HL-60 (cell line): ENCODE results near the gene IGSF9B.

ENCODE experiments used
- DNase-seq, 2 experiments: peaks; one replicate each; pipeline ENCODE4 v3.0.0-alpha.2; 2010 to 2020; ENCODE audit warnings: low read depth in 1 of 2, low spot score in 1 of 2
- H3K27ac ChIP-seq: fragments of 250-450 bp; sonication (Bioruptor Pico); replicated peaks from 2 replicates; pipeline ENCODE4 v1.5.1; 2020; ENCODE audit warnings: mild to moderate bottlenecking, moderate library complexity
- H3K27me3 ChIP-seq: fragments of 250-450 bp; sonication (Bioruptor Pico); 2 replicates; pipeline ENCODE4 v1.5.1; 2021; ENCODE audit warnings: mild to moderate bottlenecking, moderate library complexity; ENCODE audit not compliant: insufficient read depth, poor library complexity, severe bottlenecking
- H3K4me3 ChIP-seq: replicated peaks from 2 replicates; pipeline ENCODE4 v1.5.1; 2011; ENCODE audit warnings: mild to moderate bottlenecking, control low read depth, low read length; ENCODE audit not compliant: insufficient read depth
- CTCF ChIP-seq: IDR thresholded peaks from one replicate; pipeline ENCODE4 v1.5.1; 2011; ENCODE audit warnings: low read length, control low read depth, inconsistent platforms; ENCODE audit not compliant: insufficient read depth
- GABPA ChIP-seq: IDR thresholded peaks from 2 replicates; pipeline ENCODE4 v1.6.1; 2012; ENCODE audit warnings: low read depth
- POLR2AphosphoS5 ChIP-seq: IDR thresholded peaks from 2 replicates; pipeline ENCODE4 v1.6.1; 2012; ENCODE audit warnings: low read depth
- SPI1 ChIP-seq: IDR thresholded peaks from 2 replicates; pipeline ENCODE4 v1.6.1; 2012; ENCODE audit warnings: low read depth, mild to moderate bottlenecking, borderline replicate concordance
- TF ChIP-seq, protein P1 (sequence below): IDR thresholded peaks from 2 replicates; pipeline ENCODE4 v1.6.1; 2012; ENCODE audit warnings: low read depth; ENCODE audit not compliant: insufficient replicate concordance

Gene IGSF9B

GRCh38 chr11:133893381-133893780 is 63.4 kb downstream of the IGSF9B start:
- TF ChIP-seq CTCF, result no peak
- TF ChIP-seq SPI1, result no peak
- TF ChIP-seq, protein P1, sequence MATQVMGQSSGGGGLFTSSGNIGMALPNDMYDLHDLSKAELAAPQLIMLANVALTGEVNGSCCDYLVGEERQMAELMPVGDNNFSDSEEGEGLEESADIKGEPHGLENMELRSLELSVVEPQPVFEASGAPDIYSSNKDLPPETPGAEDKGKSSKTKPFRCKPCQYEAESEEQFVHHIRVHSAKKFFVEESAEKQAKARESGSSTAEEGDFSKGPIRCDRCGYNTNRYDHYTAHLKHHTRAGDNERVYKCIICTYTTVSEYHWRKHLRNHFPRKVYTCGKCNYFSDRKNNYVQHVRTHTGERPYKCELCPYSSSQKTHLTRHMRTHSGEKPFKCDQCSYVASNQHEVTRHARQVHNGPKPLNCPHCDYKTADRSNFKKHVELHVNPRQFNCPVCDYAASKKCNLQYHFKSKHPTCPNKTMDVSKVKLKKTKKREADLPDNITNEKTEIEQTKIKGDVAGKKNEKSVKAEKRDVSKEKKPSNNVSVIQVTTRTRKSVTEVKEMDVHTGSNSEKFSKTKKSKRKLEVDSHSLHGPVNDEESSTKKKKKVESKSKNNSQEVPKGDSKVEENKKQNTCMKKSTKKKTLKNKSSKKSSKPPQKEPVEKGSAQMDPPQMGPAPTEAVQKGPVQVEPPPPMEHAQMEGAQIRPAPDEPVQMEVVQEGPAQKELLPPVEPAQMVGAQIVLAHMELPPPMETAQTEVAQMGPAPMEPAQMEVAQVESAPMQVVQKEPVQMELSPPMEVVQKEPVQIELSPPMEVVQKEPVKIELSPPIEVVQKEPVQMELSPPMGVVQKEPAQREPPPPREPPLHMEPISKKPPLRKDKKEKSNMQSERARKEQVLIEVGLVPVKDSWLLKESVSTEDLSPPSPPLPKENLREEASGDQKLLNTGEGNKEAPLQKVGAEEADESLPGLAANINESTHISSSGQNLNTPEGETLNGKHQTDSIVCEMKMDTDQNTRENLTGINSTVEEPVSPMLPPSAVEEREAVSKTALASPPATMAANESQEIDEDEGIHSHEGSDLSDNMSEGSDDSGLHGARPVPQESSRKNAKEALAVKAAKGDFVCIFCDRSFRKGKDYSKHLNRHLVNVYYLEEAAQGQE, result no peak
- no peak overlapping the region for H3K27ac ChIP-seq

DNA sequence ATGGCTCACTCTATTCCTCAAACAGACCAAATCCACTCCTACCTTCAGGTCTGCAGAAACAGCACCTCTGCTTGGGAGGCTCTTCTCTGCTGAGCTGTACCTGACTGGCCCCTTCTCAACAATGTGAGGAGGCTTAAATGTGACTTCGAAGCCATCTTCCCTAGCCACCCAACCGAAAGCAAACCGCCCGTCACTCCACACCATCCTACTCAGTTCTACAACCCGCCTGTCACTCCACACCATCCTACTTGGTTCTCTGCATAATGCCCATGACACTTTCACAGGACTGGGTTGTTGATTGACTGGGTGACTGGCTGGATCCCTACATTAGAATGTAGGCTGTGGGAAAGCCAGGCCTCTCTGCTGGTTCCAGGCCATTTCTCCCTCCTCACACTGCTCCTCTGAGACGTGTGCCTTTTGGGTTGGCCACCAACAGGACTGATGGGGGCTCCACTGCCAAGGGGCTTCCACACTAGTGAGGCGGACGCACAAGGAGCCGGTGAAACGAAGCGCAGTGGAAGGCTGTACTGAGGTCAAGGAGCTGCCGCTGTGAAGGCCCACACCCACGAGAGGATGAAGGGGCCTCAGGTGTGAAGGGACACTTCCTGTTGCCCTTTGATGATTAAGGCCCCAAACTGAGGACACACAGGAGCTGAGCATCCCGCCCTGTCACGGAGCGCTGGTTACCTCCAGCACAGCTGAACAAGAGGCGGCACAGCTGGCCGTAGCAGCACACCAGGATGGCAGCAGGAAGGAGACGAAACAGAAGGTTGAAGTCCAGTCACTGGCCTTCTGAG is 64.0 kb downstream of the IGSF9B start:
- Histone ChIP-seq H3K4me3 (no peak overlapping the region), H3K27ac (no peak overlapping the region), H3K27me3 (no peaks in the 10 kb centered on the region)
- DNase-seq, result no peak
- TF ChIP-seq SPI1 (no peak), CTCF (no peak), GABPA (no peak), POLR2AphosphoS5 (no peak)
- TF ChIP-seq, protein P1, result no peak

More at GRCh38 chr11:133893381-133893780, 63.4 kb downstream of the IGSF9B start:
- no peak for DNase-seq
- Histone ChIP-seq H3K4me3 (no peak overlapping the region), H3K27me3 (no peaks in the 10 kb centered on the region)

DNA sequence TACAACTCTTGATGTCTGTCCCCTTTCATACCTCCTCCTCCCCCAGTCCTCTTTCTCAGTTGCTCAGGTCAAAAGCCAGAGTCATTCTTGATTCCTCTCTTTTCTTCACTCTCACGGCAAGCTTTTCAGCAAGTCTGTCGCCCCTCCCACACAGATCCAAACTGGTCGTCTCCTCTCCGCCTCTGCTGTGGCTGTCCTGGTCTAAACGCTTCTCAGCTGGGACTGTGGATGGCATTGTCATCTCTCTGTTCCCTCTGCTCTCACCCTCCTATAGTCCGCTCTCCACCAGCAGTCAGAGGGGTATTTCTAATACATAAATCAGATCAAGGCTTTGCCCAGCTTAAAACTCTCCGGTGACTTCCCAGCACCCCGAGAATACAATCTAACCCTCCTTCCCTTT is 64.6 kb downstream of the IGSF9B start:
- Histone ChIP-seq H3K4me3 (no peak overlapping the region), H3K27me3 (no peaks in the 10 kb centered on the region), H3K27ac (no peak overlapping the region)
- no peak for DNase-seq
- TF ChIP-seq SPI1 (no peak), CTCF (no peak), GABPA (no peak), POLR2AphosphoS5 (no peak)
- TF ChIP-seq, protein P1, result no peak
